ENCODE data around the gene GRM1.

- TF ChIP-seq CTCF (IDR thresholded peaks at IDR 0.05): no peak
- TF ChIP-seq EP300 (IDR thresholded peaks at IDR 0.05): no peak
- TF ChIP-seq POLR2AphosphoS5 (IDR thresholded peaks at IDR 0.05): no peak
- TF ChIP-seq POLR2A (IDR thresholded peaks at IDR 0.05): no peak
Measured at GRCh38 chr6:146097586-146097985, 68.7 kb downstream of the GRM1 start.
